GM23248 (cell line): ENCODE data around the gene GPR12.

Experiments
- EZH2 ChIP-seq: fragments of 200-600 bp; sonication (generic); IDR thresholded peaks from 2 replicates; pipeline ENCODE4 v1.6.1; 2018; ENCODE audit warnings: antibody characterized with exemption, mild to moderate bottlenecking; ENCODE audit not compliant: insufficient read depth, poor library complexity, severe bottlenecking
- EZH2phosphoT487 ChIP-seq: fragments of 200-600 bp; sonication (generic); IDR thresholded peaks from 2 replicates; pipeline ENCODE4 v1.6.1; 2018; ENCODE audit warnings: antibody characterized with exemption, moderate library complexity, mild to moderate bottlenecking, low read depth; ENCODE audit not compliant: insufficient read depth

- TF ChIP-seq EZH2 (no peak), EZH2phosphoT487 (no peak)
These were observed 41.1 kb downstream of the GPR12 start for GRCh38 chr13:26719356-26719945.
